Measurements from ENCODE around the gene IGSF6.
"Not testable (repeated sequence)": the region's sequence is repeated elsewhere in the genome, so short reads cannot be mapped to it uniquely, and the experiment has no call there.

Gene IGSF6

GRCh38 chr16:21639493-21639892 is 12.9 kb downstream of the IGSF6 start:
- Histone ChIP-seq H3K27ac (ENCODE audit: poor library complexity, severe bottlenecking) (peak overlapping the region; percentile 84), H3K4me3 (ENCODE audit: severe bottlenecking) (no peak overlapping the region), H3K9me3 (ENCODE audit: severe bottlenecking) (no peaks in the 10 kb centered on the region), H3K36me3 (ENCODE audit: low read depth) (peaks cover 19% of the 10 kb centered on the region), H3K27me3 (ENCODE audit: insufficient read depth, poor library complexity, severe bottlenecking) (no peaks in the 10 kb centered on the region), H3K4me1 (ENCODE audit: insufficient read depth, poor library complexity, severe bottlenecking) (peaks cover 17% of the 10 kb centered on the region)
- ATAC-seq (ENCODE audit: low read depth): no peak
- no peak for TF ChIP-seq CTCF (IDR thresholded peaks at IDR 0.05; ENCODE audit: poor library complexity, severe bottlenecking)
- DNase-seq (ENCODE audit: low spot score): no peak

- H3K9me3 ChIP-seq (ENCODE audit: severe bottlenecking): no peaks in the 10 kb centered on the region
- H3K4me1 ChIP-seq (ENCODE audit: insufficient read depth, poor library complexity, severe bottlenecking): peaks cover 17% of the 10 kb centered on the region
- TF ChIP-seq CTCF (IDR thresholded peaks at IDR 0.05; ENCODE audit: poor library complexity, severe bottlenecking): no peak
- H3K36me3 ChIP-seq (ENCODE audit: low read depth): peaks cover 16% of the 10 kb centered on the region
- H3K4me3 ChIP-seq (ENCODE audit: severe bottlenecking): no peak overlapping the region
- DNase-seq (ENCODE audit: low spot score) (no peak), ATAC-seq (ENCODE audit: low read depth) (peak; percentile 99)
- no peaks in the 10 kb centered on the region for H3K27me3 ChIP-seq (ENCODE audit: insufficient read depth, poor library complexity, severe bottlenecking)
- peak overlapping the region; percentile 84 for H3K27ac ChIP-seq (ENCODE audit: poor library complexity, severe bottlenecking)
Observed at GRCh38 chr16:21638573-21638975, 13.8 kb downstream of the IGSF6 start.

- no peak for DNase-seq (ENCODE audit: low spot score)
- H3K27ac ChIP-seq (ENCODE audit: poor library complexity, severe bottlenecking): peak overlapping the region; percentile 84
- ATAC-seq (ENCODE audit: low read depth): no peak
- no peaks in the 10 kb centered on the region for H3K9me3 ChIP-seq (ENCODE audit: severe bottlenecking)
- H3K4me1 ChIP-seq (ENCODE audit: insufficient read depth, poor library complexity, severe bottlenecking): peaks cover 17% of the 10 kb centered on the region
- H3K27me3 ChIP-seq (ENCODE audit: insufficient read depth, poor library complexity, severe bottlenecking): no peaks in the 10 kb centered on the region
- TF ChIP-seq CTCF (IDR thresholded peaks at IDR 0.05; ENCODE audit: poor library complexity, severe bottlenecking): no peak
- no peak overlapping the region for H3K4me3 ChIP-seq (ENCODE audit: severe bottlenecking)
- H3K36me3 ChIP-seq (ENCODE audit: low read depth): 0 out of 2 replicates have a peak, but pooled peaks cover 4% of the 10 kb centered on the region
Observed at GRCh38 chr16:21637032-21637968, 15.1 kb downstream of the IGSF6 start.

- not testable (repeated sequence) for H3K27me3 ChIP-seq (ENCODE audit: insufficient read depth, poor library complexity, severe bottlenecking); H3K9me3 ChIP-seq (ENCODE audit: severe bottlenecking); ATAC-seq (ENCODE audit: low read depth); DNase-seq (ENCODE audit: low spot score); H3K4me3 ChIP-seq (ENCODE audit: severe bottlenecking); H3K36me3 ChIP-seq (ENCODE audit: low read depth); H3K27ac ChIP-seq (ENCODE audit: poor library complexity, severe bottlenecking)
- H3K4me1 ChIP-seq (ENCODE audit: insufficient read depth, poor library complexity, severe bottlenecking): peaks cover 24% of the 10 kb centered on the region
Observed at GRCh38 chr16:21635694-21636093, 16.7 kb downstream of the IGSF6 start.

GRCh38 chr16:21634216-21634615 is 18.2 kb downstream of the IGSF6 start:
- Histone ChIP-seq H3K9me3 (ENCODE audit: severe bottlenecking) (no peaks in the 10 kb centered on the region), H3K4me1 (ENCODE audit: insufficient read depth, poor library complexity, severe bottlenecking) (peaks cover 22% of the 10 kb centered on the region), H3K36me3 (ENCODE audit: low read depth) (peaks cover 13% of the 10 kb centered on the region), H3K27me3 (ENCODE audit: insufficient read depth, poor library complexity, severe bottlenecking) (no peaks in the 10 kb centered on the region), H3K4me3 (ENCODE audit: severe bottlenecking) (no peak overlapping the region), H3K27ac (ENCODE audit: poor library complexity, severe bottlenecking) (no peak overlapping the region)
- ATAC-seq (ENCODE audit: low read depth) (no peak), DNase-seq (ENCODE audit: low spot score) (no peak)
- TF ChIP-seq CTCF (IDR thresholded peaks at IDR 0.05; ENCODE audit: poor library complexity, severe bottlenecking): no peak

- not testable (repeated sequence) for DNase-seq (ENCODE audit: low spot score); ATAC-seq (ENCODE audit: low read depth); H3K27me3 ChIP-seq (ENCODE audit: insufficient read depth, poor library complexity, severe bottlenecking); H3K27ac ChIP-seq (ENCODE audit: poor library complexity, severe bottlenecking); H3K4me3 ChIP-seq (ENCODE audit: severe bottlenecking); H3K9me3 ChIP-seq (ENCODE audit: severe bottlenecking)
- H3K4me1 ChIP-seq (ENCODE audit: insufficient read depth, poor library complexity, severe bottlenecking): peaks cover 11% of the 10 kb centered on the region
- H3K36me3 ChIP-seq (ENCODE audit: low read depth): peaks cover 29% of the 10 kb centered on the region
Observed at GRCh38 chr16:21631951-21632575, 20.3 kb downstream of the IGSF6 start.

GRCh38 chr16:21631376-21631775 is 21.0 kb downstream of the IGSF6 start:
- H3K9me3 ChIP-seq (ENCODE audit: severe bottlenecking); H3K27ac ChIP-seq (ENCODE audit: poor library complexity, severe bottlenecking); H3K4me3 ChIP-seq (ENCODE audit: severe bottlenecking); ATAC-seq (ENCODE audit: low read depth); DNase-seq (ENCODE audit: low spot score); H3K27me3 ChIP-seq (ENCODE audit: insufficient read depth, poor library complexity, severe bottlenecking): not testable (repeated sequence)
- Histone ChIP-seq H3K36me3 (ENCODE audit: low read depth) (peaks cover 29% of the 10 kb centered on the region), H3K4me1 (ENCODE audit: insufficient read depth, poor library complexity, severe bottlenecking) (peaks cover 18% of the 10 kb centered on the region)
